ENCODE results near the gene SIPA1L2. TPM values are rescaled to one million over a fixed set of nuclear protein-coding genes. Genes with fewer than 3 reads are reported as not detected.

SIPA1L2 gene
- total and polyA plus RNA-seq, 10 of the 15 experiments (the other 5 are each of a cell fraction or from before 2014, with no cell fraction given), result 0.01 to 0.18 TPM; not detected in 8

DNA sequence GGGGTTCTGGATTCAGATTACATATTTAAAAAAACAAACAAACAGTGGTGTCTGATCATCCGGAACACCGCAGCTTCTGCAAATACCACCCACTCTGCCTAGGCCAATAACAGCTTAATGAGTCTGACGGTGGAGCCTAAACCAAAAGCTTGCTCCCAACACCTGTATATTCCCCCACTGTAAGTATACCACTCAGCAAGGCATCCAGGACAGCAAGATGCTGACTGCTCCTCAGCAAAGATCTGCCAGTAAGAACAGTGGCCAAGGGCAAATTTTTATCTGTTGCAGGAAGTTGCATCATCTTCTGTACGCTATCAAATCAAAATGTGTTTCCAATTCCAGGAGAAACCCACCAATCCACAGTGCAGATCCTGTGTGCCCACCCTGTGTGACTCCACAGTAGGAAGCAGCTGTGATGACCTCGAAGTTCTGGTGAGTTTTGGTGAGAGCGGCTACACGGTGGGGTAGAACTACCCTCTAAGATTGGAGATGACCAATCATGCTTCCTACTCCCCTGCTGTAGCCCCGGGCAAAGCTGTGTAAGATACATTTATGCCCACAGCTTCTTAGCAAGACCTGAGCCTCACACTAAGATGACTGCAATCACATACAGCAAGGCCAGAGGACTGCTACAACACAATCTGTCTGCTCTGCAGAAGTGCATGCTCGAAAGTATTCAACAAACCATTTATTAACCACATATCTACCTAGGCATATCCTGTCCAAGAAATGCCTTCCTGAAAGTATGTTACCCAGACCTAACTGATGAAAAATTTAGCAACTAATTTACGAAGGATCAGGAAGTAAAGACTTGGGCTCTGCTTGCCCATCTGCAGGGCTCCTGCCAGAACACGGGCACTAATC lies 30.5 kb downstream of the SIPA1L2 start:
- H3K4me2 ChIP-seq (ENCODE audit: control insufficient read depth, insufficient read depth), result peak overlapping the region; percentile 51; the same call in 1 of the 2 replicates
- no peaks in the 10 kb centered on the region for H3K27me3 ChIP-seq (replicated peaks in 1 of 2; ENCODE audit: control insufficient read depth in 2 of 2, insufficient read depth in 2 of 2, low read length in 1 of 2)
- 63% methylated on average over 11 of the region's 11 CpGs for WGBS (ENCODE audit: insufficient coverage, insufficient replicate concordance, low lambda C conversion rate, missing lambda C conversion rate)
- no peak overlapping the region for H3K4me3 ChIP-seq
- FAIRE-seq, result peak; percentile 65
- in situ Hi-C loops (cut with MboI), result no loop called here
- peak overlapping the region; percentile 15 for H2AFZ ChIP-seq (ENCODE audit: control insufficient read depth, low read depth, low read length)
- POLR2A ChIA-PET, result no interaction called here
- no peaks in the 10 kb centered on the region for H3K9me3 ChIP-seq (replicated peaks; ENCODE audit: control insufficient read depth, insufficient read depth, low read length)
- no TSS peak for BruUV-seq (replicated peaks)
- H3K27ac ChIP-seq (ENCODE audit: control insufficient read depth, insufficient read depth), result no peak overlapping the region
- peak; percentile 55 for ATAC-seq
- RAD21 ChIA-PET (ENCODE audit: unreplicated experiment), result no interaction called here
- H4K20me1 ChIP-seq (ENCODE audit: control insufficient read depth, insufficient read depth), result no peaks in the 10 kb centered on the region
- peaks cover 36% of the 10 kb centered on the region for H3K4me1 ChIP-seq (ENCODE audit: control insufficient read depth, insufficient read depth, low read length)
- no peaks in the 10 kb centered on the region for H3K79me2 ChIP-seq (ENCODE audit: control insufficient read depth, insufficient read depth, low read length)
- no peaks in the 10 kb centered on the region for H3K36me3 ChIP-seq (ENCODE audit: control insufficient read depth in 2 of 2, insufficient read depth in 2 of 2, low read length in 1 of 2)
- TF ChIP-seq, protein P1, sequence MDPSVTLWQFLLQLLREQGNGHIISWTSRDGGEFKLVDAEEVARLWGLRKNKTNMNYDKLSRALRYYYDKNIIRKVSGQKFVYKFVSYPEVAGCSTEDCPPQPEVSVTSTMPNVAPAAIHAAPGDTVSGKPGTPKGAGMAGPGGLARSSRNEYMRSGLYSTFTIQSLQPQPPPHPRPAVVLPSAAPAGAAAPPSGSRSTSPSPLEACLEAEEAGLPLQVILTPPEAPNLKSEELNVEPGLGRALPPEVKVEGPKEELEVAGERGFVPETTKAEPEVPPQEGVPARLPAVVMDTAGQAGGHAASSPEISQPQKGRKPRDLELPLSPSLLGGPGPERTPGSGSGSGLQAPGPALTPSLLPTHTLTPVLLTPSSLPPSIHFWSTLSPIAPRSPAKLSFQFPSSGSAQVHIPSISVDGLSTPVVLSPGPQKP (IDR thresholded peaks at IDR 0.05; ENCODE audit: low read depth, low read length), result no peak
- TF ChIP-seq MEF2B (IDR thresholded peaks at IDR 0.05; ENCODE audit: partially characterized antibody, poor library complexity, severe bottlenecking) (no peak), CREB1 (IDR thresholded peaks at IDR 0.05; ENCODE audit: low read depth) (no peak), RUNX3 (IDR thresholded peaks at IDR 0.05; ENCODE audit: low read length) (0 out of 2 replicates have a peak, but pooled peaks have one; percentile 9)
- TF ChIP-seq, protein P2, sequence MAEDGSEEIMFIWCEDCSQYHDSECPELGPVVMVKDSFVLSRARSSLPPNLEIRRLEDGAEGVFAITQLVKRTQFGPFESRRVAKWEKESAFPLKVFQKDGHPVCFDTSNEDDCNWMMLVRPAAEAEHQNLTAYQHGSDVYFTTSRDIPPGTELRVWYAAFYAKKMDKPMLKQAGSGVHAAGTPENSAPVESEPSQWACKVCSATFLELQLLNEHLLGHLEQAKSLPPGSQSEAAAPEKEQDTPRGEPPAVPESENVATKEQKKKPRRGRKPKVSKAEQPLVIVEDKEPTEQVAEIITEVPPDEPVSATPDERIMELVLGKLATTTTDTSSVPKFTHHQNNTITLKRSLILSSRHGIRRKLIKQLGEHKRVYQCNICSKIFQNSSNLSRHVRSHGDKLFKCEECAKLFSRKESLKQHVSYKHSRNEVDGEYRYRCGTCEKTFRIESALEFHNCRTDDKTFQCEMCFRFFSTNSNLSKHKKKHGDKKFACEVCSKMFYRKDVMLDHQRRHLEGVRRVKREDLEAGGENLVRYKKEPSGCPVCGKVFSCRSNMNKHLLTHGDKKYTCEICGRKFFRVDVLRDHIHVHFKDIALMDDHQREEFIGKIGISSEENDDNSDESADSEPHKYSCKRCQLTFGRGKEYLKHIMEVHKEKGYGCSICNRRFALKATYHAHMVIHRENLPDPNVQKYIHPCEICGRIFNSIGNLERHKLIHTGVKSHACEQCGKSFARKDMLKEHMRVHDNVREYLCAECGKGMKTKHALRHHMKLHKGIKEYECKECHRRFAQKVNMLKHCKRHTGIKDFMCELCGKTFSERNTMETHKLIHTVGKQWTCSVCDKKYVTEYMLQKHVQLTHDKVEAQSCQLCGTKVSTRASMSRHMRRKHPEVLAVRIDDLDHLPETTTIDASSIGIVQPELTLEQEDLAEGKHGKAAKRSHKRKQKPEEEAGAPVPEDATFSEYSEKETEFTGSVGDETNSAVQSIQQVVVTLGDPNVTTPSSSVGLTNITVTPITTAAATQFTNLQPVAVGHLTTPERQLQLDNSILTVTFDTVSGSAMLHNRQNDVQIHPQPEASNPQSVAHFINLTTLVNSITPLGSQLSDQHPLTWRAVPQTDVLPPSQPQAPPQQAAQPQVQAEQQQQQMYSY (CRISPR knock-in tag; IDR thresholded peaks at IDR 0.05), result no peak
- TF ChIP-seq, protein P3, sequence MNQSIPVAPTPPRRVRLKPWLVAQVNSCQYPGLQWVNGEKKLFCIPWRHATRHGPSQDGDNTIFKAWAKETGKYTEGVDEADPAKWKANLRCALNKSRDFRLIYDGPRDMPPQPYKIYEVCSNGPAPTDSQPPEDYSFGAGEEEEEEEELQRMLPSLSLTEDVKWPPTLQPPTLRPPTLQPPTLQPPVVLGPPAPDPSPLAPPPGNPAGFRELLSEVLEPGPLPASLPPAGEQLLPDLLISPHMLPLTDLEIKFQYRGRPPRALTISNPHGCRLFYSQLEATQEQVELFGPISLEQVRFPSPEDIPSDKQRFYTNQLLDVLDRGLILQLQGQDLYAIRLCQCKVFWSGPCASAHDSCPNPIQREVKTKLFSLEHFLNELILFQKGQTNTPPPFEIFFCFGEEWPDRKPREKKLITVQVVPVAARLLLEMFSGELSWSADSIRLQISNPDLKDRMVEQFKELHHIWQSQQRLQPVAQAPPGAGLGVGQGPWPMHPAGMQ (IDR thresholded peaks at IDR 0.05; ENCODE audit: borderline replicate concordance), result no peak
- CTCF ChIA-PET, result interaction anchor here (1.1 kb wide), 1 partner anchor 11 kb away, joined by 3 read pairs; no protein-coding TSS in a partner anchor
- DNase-seq (ENCODE audit: low read depth, low spot score), result no peak
- intact Hi-C loops (cut with micrococcal nuclease; ENCODE audit: unreplicated experiment), result no loop called here
- H3K9ac ChIP-seq (ENCODE audit: control insufficient read depth, insufficient read depth, low read length), result no peak overlapping the region
- SMC1A ChIA-PET (ENCODE audit: uncharacterized antibody, unreplicated experiment), result interaction anchor here (0.7 to 1.1 kb wide), 2 partner anchors 15 to 21 kb away, joined by 3 read pairs; no protein-coding TSS in a partner anchor

All from GM12878 (cell line).